HTR-8/SVneo (cell line): ENCODE data around the gene IL18BP.

Source experiments
- DNase-seq: peaks from one replicate; pipeline ENCODE4 v3.0.0; 2011; ENCODE audit warnings: low spot score, mixed read lengths; ENCODE audit not compliant: insufficient read length
- FAIRE-seq: peaks from 2 replicates; lab custom pipeline; 2011; peaks lifted over from hg19 to GRCh38; lab: Jason Lieb, UNC

The IL18BP gene

DNA sequence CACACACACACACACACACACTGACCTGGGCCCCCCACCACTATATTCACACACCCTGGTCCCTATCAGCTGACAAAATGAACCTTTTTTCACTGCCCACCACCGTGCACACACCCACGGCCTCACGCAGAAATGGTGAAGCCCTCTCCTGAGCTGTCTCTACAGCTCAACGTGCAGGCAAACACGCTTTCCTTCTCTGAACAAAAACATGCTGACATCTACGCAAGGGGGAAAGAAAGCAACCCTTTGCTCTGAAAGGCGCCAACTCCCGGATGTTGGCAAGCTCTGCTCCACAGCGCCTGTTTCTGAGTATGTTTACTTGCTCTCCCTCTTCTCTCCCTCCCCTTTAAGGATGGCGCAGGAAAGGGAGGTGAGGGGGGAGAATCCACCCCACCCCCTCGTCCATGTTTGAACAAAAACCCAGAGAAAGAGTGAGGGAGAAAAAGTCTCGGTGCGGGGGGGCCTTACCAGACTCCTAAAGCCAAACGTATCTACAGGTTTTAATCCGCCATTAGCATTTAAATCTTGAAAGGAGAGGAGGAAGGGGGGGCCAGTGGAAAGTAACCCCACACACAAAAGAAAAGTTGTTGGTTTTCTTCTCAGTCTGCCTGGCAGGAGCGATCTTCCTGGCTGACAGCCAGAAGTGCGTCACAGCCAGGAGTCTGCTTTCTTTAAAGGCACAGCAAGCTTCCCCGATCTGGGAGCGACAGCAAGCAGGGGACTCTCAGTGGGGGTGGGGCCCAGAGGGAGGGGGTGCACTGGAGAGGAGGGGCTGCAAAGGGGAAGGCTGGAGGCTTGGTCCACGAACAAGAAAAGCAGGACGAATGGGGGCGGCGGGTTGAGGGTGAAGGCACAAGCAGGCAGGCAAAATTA, 42.0 kb downstream of the IL18BP start:
- DNase-seq (peak; percentile 91), FAIRE-seq (peak; percentile 44)

DNA sequence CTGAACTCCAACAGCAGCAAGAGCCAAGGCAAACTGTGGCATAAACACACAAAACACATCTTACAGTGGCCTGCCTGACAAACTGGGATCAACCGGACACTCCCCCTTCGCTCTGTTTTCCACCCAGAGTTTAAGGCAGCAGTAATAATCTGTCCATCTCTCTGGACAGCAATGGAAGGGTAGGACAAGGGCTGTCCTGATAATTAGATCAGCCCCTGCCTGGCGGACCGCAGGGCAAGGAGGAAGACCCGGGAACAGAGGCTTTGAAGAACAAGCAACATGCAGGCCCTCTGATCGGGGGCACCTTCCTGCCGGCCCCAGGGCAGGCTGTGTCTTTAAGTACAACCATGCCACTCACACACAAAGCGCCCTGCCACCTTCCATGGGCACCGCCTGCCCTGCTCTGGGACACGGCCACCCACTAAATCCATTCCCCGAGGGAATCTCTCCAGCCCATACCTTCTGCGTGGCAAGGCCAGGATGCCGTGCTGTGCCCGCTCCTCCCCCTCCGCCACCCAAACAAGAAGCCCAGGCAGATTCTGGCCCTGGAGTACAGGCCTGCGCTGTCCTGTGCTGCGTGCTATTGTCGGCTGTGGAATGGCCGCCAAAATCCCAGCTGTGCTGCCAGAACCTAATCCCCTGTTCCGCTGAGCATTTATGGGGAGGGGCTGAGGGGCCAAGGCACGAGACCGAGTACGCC, 42.8 kb downstream of the IL18BP start:
- DNase-seq (peak; percentile 49), FAIRE-seq (no peak)

DNA sequence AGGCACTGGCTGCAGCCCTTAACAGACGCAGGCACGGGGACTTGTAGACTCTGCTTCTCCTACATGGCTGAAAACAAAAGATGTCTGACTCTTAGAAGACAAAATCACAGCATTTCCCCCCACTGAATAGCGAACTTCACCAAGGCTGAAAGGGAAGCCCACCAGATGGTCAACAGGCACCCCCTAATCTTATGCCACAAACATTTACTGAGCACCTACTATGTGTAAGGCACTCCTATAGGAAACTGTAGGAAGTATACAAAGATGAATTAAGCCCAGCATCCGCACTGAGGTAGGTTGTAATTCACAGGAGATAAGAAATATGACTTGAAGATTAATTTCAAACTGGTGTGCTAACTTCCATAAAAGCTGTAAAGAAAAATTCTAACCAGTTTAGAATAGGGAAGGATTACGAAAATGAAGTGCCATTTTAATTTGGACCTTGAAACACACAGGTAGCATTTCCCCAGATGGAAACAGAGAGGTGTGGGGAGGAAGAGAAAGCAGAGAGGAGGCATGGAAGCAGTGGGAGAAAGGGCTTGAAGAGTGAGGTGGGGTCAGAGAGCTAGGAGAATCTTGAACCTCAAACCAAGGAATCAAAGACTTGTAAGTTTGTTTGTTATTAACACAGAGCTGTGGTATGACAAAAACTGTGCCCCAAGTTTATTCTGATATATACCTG, 43.5 kb downstream of the IL18BP start:
- FAIRE-seq (no peak), DNase-seq (no peak)

DNA sequence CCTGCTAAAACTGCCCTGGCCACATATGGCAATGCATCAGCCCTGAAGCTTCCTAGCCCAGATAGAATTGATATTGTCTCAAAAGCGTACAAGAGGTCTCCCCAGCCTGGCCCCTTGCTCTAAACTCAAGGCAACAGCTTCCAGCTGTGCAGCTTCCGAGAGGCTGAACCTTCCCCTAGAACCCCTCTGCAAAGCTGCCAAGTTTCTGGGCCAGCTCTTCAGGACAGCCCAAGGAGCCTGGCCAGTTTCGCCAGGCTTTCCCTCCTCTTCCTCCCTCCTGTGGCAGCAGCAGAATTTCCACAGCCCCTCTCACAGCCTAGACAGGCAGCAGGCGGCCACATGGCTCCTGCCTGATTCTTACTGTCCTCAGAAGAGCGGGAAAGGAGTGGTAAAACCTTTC, 47.1 kb downstream of the IL18BP start:
- FAIRE-seq (no peak), DNase-seq (no peak)

DNA sequence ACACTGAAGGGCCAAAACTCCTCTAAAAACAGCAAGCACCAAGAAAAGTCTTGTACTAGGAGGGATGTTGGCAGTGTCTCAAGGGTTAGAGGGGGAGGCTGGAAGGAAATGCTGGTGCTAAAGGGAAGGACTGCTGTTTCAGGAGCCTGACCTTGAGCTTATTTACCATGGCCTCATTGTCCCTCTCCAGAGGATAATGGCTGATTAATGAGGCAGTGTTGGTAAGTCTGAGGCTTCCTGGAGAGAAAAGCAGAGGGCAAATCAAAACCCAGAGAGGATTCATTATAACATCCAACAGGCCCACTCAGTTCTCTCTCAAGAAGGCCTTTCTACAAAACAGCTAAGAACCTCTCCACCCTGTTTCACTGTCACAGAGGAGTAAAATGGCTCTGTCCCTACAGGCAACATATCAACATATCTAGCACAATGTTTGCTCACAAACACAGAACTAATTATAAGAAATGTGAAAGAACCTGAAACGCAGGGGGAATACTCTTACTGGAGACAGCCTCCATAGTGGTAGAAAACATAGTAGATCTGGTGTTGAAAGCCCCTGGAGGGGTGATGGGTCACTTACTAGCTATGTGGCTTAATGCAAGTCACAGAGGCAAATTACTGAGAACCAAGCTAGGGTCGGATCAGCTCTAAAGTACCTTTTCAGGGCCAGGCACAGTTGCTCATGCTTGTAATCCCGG, 50.2 kb downstream of the IL18BP start:
- DNase-seq = no peak

More for the DNA sequence above, 50.2 kb downstream of the IL18BP start:
- FAIRE-seq = no peak
